Measurements from ENCODE around the gene CSMD2. TPM values are rescaled to one million over a fixed set of nuclear protein-coding genes. Genes with fewer than 3 reads are reported as not detected.

CSMD2 gene
- total and polyA plus RNA-seq, 2 experiments from 2014 or later: 5.3 to 16.6 TPM

GRCh38 chr1:33634143-33634542 is 530.9 kb downstream of the CSMD2 start:
- no peaks in the 10 kb centered on the region for H3F3A ChIP-seq (replicated peaks; ENCODE audit: low read depth)
- H3K4me3 Mint-ChIP-seq: no peak overlapping the region

GRCh38 chr1:33633019-33633801 is 531.8 kb downstream of the CSMD2 start:
- no peaks in the 10 kb centered on the region for H3K27me3 ChIP-seq (ENCODE audit: insufficient read depth)
- no peak overlapping the region for H2AFZ ChIP-seq
- peaks cover 7% of the 10 kb centered on the region; the same call in 1 of the 2 replicates for H3K4me1 ChIP-seq (ENCODE audit: insufficient read depth)
- H4K20me1 ChIP-seq (replicated peaks; ENCODE audit: insufficient read depth): no peaks in the 10 kb centered on the region
- no peak overlapping the region for H3K4me3 ChIP-seq
- peak; percentile 95 for DNase-seq (ENCODE audit: low spot score)
- peaks cover 13% of the 10 kb centered on the region for H3K27me3 Mint-ChIP-seq (ENCODE audit: insufficient read depth, low read depth, poor library complexity)
- 0 out of 2 replicates have a peak, but pooled peaks cover 10% of the 10 kb centered on the region for H3K9me2 ChIP-seq (ENCODE audit: insufficient read depth)
- ATAC-seq: peak; percentile 81
- H3K79me2 ChIP-seq (replicated peaks; ENCODE audit: insufficient read depth): no peaks in the 10 kb centered on the region
- H3K4me3 Mint-ChIP-seq: no peak overlapping the region
- H3K36me3 ChIP-seq (ENCODE audit: insufficient read depth): no peaks in the 10 kb centered on the region
- H3K36me3 Mint-ChIP-seq (ENCODE audit: low read depth): peaks cover 22% of the 10 kb centered on the region
- no peaks in the 10 kb centered on the region; the same call in 2 of the 3 replicates for H3K9me3 Mint-ChIP-seq
- H3K4me2 ChIP-seq: no peak overlapping the region
- H3K27ac Mint-ChIP-seq: no peak overlapping the region
- peaks cover 22% of the 10 kb centered on the region for H3K4me1 Mint-ChIP-seq
- no peaks in the 10 kb centered on the region for H3F3A ChIP-seq (replicated peaks; ENCODE audit: low read depth)
- no peak overlapping the region for H3K27ac ChIP-seq (ENCODE audit: low read depth)
- TF ChIP-seq ZNF462 (CRISPR knock-in tag; IDR thresholded peaks at IDR 0.05) (peak; percentile 79), POLR2AphosphoS5 (IDR thresholded peaks at IDR 0.05; ENCODE audit: low read depth) (no peak), ZNF331 (CRISPR knock-in tag; IDR thresholded peaks at IDR 0.05; ENCODE audit: low read depth) (no peak)

More at GRCh38 chr1:33634143-33634542, 530.9 kb downstream of the CSMD2 start:
- H3K27ac ChIP-seq (ENCODE audit: low read depth): no peak overlapping the region
- no peaks in the 10 kb centered on the region for H3K79me2 ChIP-seq (replicated peaks; ENCODE audit: insufficient read depth)
- Mint-ChIP-seq H3K36me3 (ENCODE audit: low read depth) (peaks cover 28% of the 10 kb centered on the region), H3K27me3 (ENCODE audit: insufficient read depth, low read depth, poor library complexity) (peaks cover 10% of the 10 kb centered on the region), H3K27ac (no peak overlapping the region), H3K9me3 (no peaks in the 10 kb centered on the region; the same call in 2 of the 3 replicates), H3K4me1 (peaks cover 22% of the 10 kb centered on the region)
- no peaks in the 10 kb centered on the region for H3K36me3 ChIP-seq (ENCODE audit: insufficient read depth)
- no peaks in the 10 kb centered on the region for H4K20me1 ChIP-seq (replicated peaks; ENCODE audit: insufficient read depth)
- H3K4me1 ChIP-seq (ENCODE audit: insufficient read depth): peaks cover 7% of the 10 kb centered on the region; the same call in 1 of the 2 replicates
- H2AFZ ChIP-seq: no peak overlapping the region
- ATAC-seq: no peak
- no peak overlapping the region for H3K4me3 ChIP-seq
- DNase-seq (ENCODE audit: low spot score): no peak
- TF ChIP-seq CREB1 (CRISPR knock-in tag; IDR thresholded peaks at IDR 0.05; ENCODE audit: low read depth) (no peak), EZH2phosphoT487 (IDR thresholded peaks at IDR 0.05; ENCODE audit: unreplicated experiment) (no peak), STAT1 (IDR thresholded peaks at IDR 0.05; ENCODE audit: unreplicated experiment) (no peak), EZH2 (IDR thresholded peaks at IDR 0.05; ENCODE audit: low read depth, unreplicated experiment) (no peak), POLR2AphosphoS5 (IDR thresholded peaks at IDR 0.05; ENCODE audit: low read depth) (no peak), CTCF (conservative IDR thresholded peaks at IDR 0.05; ENCODE audit: low read depth in 2 of 2) (no peak), ETS1 (IDR thresholded peaks at IDR 0.05) (no peak)
- no peak overlapping the region for H3K4me2 ChIP-seq
- H3K9me2 ChIP-seq (ENCODE audit: insufficient read depth): peaks cover 11% of the 10 kb centered on the region; the same call in 1 of the 2 replicates
- no peaks in the 10 kb centered on the region for H3K27me3 ChIP-seq (ENCODE audit: insufficient read depth)
